ENCODE data around the gene XPO1. TPM values are rescaled to one million over a fixed set of nuclear protein-coding genes. Genes with fewer than 3 reads are reported as not detected.
"Not testable (repeated sequence)": the region's sequence is repeated elsewhere in the genome, so short reads cannot be mapped to it uniquely, and the experiment has no call there.

XPO1 gene
- total RNA-seq, 2 donors from 2014 or later, result 65.3 to 160 TPM

DNA sequence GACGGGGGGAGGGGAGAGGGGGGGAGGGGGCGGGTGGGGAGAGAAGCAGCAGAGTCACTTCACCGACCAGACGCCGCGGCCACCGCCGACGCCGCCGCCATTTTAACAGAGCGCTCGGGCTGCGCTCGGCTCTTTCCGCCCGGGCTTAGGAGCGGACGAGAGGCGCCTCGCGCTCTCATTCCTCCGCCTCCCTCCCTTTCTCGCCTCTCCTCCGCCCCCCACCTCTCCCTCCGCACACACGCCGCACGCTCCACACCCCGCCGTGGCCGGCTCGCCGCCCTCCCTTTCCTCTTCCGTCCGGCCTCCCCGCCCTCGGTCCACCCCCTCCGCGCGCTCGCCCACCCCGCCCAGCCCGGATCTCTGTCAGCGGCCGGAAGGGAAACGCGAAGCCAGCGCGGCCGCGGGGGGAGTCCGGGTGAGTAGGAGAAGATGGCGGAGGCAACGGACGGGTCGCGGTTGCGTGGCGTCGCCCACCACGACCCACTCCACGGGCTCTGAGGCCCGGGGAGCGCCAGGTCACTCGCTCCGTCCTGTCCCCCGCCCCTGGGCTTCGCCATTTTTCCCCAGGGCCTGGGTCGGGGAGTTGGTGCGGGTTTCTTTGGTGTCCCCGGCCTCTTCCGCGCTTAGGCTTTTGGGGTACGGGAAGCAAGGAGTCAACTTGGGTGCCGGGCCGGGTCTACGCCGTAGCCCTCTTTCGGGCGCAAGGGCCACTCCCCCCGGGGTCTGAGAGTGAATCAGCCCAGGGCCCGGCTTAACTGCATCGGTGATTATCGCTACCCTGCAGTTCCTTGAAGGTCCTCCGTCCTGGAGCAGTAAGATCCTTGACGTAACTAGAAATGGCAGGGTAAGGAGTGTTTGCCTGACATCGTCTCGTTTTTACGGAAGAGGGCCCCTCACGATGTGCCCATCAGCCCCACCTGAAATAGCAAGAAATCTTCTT, 66.9 kb downstream of the XPO1 start, which contains the start of gene USP34:
USP34 (minus strand) TSS at position 123 of the 940 bp plus-strand sequence. CDS start 395 bp downstream, outside the sequence.
- Histone ChIP-seq H3K4me1 (replicated peaks) (no peaks in the 10 kb centered on the region), H3K27ac (peak within 1 kb of the TSS; percentile 95 to 99), H3K36me3 (no peaks in the 10 kb centered on the region), H3K4me3 (peak within 1 kb of the TSS; percentile 55 to 96), H3K9me3 (no peaks in the 10 kb centered on the region), H3K27me3 (replicated peaks; ENCODE audit: insufficient read depth) (no peaks in the 10 kb centered on the region)
- TF ChIP-seq POLR2AphosphoS5 (IDR thresholded peaks at IDR 0.05), result peak; percentile 83
- TF ChIP-seq POLR2A (IDR thresholded peaks at IDR 0.05), result peak; percentile 88
- TF ChIP-seq, protein P1, sequence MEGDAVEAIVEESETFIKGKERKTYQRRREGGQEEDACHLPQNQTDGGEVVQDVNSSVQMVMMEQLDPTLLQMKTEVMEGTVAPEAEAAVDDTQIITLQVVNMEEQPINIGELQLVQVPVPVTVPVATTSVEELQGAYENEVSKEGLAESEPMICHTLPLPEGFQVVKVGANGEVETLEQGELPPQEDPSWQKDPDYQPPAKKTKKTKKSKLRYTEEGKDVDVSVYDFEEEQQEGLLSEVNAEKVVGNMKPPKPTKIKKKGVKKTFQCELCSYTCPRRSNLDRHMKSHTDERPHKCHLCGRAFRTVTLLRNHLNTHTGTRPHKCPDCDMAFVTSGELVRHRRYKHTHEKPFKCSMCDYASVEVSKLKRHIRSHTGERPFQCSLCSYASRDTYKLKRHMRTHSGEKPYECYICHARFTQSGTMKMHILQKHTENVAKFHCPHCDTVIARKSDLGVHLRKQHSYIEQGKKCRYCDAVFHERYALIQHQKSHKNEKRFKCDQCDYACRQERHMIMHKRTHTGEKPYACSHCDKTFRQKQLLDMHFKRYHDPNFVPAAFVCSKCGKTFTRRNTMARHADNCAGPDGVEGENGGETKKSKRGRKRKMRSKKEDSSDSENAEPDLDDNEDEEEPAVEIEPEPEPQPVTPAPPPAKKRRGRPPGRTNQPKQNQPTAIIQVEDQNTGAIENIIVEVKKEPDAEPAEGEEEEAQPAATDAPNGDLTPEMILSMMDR (IDR thresholded peaks at IDR 0.05), result peak in 2 of 4 experiments; percentile 16 to 32
- peak; percentile 93 for DNase-seq (ENCODE audit: low spot score)
- intact Hi-C loops (cut with DNase I), result loop anchor here (2.0 to 10.0 kb wide), 2 partner anchors 68 to 296 kb away; partner anchors contain the start of gene XPO1
- WGBS, result under 1% methylated on average over 79 of the region's 91 CpGs

DNA sequence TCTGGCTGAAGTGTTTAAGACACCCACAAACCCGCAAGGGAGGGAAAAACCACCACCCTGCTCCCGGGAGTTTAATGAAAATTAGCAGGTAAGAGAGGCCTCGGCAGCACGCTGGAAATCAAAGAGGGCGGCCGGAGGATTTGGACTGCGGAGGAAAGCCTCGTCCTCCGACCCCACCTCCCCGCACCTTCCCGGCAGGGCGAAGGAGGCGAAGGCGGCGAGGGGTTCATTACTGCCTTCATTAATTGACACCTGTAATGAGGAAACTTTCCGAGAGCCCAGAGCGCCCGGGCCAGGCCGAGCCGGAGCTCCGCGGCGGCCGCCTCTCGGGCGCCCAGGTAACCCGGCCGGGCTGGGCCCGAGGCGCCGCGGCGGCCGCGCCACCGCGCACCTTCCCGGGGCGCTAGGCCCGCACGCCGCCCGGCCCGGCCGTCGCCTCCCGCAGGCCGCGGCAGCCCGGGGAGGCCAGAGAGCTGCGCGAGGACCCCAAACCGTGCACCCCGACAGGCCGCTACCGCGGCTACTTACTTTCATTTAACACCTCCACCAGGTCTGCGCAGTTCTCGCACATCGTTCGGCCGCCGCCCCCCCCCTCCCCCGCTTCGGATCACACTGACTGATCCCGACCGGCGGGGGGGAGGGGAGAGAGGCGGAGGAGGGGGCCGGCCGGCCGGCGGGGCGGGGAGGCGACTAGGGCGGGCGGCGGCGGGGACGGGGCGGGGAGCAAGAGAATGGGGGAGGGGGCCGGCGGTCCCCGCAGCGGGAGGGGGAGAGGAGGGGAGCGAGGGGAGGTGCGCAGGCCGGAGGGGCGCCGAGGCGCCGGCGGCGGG, 67.8 kb downstream of the XPO1 start:
- Histone ChIP-seq H3K27ac (peak overlapping the region; percentile 95 to 99), H3K4me1 (replicated peaks) (no peaks in the 10 kb centered on the region), H3K4me3 (peak overlapping the region; percentile 55 to 96), H3K9me3 (no peaks in the 10 kb centered on the region), H3K36me3 (no peaks in the 10 kb centered on the region), H3K27me3 (replicated peaks; ENCODE audit: insufficient read depth) (no peaks in the 10 kb centered on the region)
- no peak for TF ChIP-seq POLR2AphosphoS5 (IDR thresholded peaks at IDR 0.05)
- peak; percentile 41 for TF ChIP-seq POLR2A (IDR thresholded peaks at IDR 0.05)
- TF ChIP-seq, protein P1 (IDR thresholded peaks at IDR 0.05), result no peak
- DNase-seq (ENCODE audit: low spot score), result peak; percentile 90
- intact Hi-C loops (cut with DNase I), result loop anchor here (2.0 to 10.0 kb wide), 2 partner anchors 68 to 296 kb away; partner anchors contain the start of gene XPO1
- WGBS, result under 1% methylated on average over 32 of the region's 94 CpGs

DNA sequence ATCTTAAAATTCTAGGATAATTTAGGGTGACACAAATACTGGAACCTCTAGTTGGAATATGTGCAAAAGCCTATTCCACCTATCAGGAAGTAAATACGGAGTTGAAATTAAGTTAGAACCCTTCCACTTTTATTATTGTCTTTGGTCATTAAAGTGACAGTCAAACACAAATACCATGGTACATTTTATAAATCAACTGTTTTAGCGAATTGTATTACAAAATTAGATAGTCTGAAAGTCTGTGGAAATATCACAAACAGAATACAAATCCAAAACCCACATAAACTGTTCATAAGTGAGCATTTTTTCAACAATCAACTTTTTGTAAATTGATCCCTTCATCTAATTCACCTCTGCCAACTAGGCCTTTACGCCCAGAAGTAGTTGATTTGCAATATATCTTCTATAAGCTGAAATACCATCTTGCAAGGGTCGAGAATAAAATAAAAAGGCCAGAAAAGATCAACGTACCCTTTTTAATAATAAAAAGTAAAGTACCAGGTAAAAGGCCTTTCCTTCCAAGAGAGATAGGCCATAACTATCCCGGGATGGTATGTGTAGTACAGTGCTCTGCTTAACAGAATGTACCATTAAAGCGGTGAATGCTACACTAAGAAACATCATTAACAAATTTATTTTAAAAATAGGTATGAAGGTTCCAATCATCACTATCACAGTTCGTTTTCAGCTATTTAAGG, 68.6 kb downstream of the XPO1 start:
- H3K9me3 ChIP-seq, result no peaks in the 10 kb centered on the region
- H3K27ac ChIP-seq, result peak overlapping the region; percentile 95 to 99
- H3K36me3 ChIP-seq, result no peaks in the 10 kb centered on the region
- peak overlapping the region; percentile 55 to 96 for H3K4me3 ChIP-seq
- intact Hi-C loops (cut with DNase I), result loop anchor here (2.0 to 10.0 kb wide), 2 partner anchors 69 to 295 kb away; partner anchors contain the start of gene XPO1
- 4% methylated on average over 8 of the region's 8 CpGs for WGBS
- no peaks in the 10 kb centered on the region for H3K27me3 ChIP-seq (replicated peaks; ENCODE audit: insufficient read depth)
- no peak for DNase-seq (ENCODE audit: low spot score)
- H3K4me1 ChIP-seq (replicated peaks), result no peaks in the 10 kb centered on the region
- TF ChIP-seq, protein P1 (IDR thresholded peaks at IDR 0.05), result no peak
- TF ChIP-seq POLR2AphosphoS5 (IDR thresholded peaks at IDR 0.05) (no peak), POLR2A (IDR thresholded peaks at IDR 0.05) (no peak)

DNA sequence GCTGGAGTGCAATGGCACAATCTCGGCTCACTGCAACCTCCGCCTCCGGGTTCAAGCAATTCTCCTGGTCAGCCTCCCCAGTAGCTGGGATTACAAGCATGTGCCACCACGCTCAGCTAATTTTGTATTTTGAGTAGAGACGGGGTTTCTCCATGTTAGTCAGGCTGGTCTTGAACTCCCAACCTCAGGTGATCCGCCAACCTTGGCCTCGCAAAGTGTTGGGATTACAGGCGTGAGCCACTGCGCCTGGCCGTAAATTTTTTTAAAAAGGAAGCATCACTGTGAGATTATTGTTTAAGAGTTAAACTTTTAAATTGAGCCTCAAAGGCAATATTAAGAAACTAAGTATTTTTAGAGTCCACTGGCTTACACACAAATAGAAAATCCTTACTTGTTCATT, 69.9 kb downstream of the XPO1 start:
- 84% methylated on average over 10 of the region's 10 CpGs for WGBS
- H3K27ac ChIP-seq, result not testable (repeated sequence)

More for the DNA sequence above, 69.9 kb downstream of the XPO1 start:
- DNase-seq (ENCODE audit: low spot score); H3K4me3 ChIP-seq; H3K36me3 ChIP-seq; H3K27me3 ChIP-seq (replicated peaks; ENCODE audit: insufficient read depth); H3K9me3 ChIP-seq; H3K4me1 ChIP-seq (replicated peaks); intact Hi-C loops (cut with DNase I): not testable (repeated sequence)

All from prostate gland (tissue), 2 donors.